Measurements from ENCODE around the gene RYR3.

DNA sequence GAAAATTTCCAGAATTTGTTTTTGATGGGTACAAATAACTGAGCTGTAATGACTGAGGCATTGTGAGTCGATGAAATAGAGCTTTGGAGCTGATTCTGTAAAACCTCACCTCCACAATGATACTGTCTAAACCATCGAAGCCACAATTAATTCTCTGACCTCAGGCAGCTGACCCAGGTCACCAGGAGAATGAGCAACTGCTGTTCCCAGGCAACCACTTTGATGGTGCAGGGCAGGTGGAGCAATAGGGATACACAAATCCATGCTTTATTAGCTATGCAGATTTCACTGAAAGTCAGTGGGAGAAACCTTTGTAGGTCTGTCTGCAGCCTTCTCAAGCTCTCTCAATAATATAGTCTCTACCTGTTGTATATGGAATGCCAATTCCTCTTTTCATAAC is 204.4 kb downstream of the RYR3 start:
- TF ChIP-seq CTCF (tag by site-specific recombination; IDR thresholded peaks at IDR 0.05) (no peak), GLI4 (tag by site-specific recombination; IDR thresholded peaks at IDR 0.05) (no peak), SETDB1 (IDR thresholded peaks at IDR 0.05; ENCODE audit: insufficient read length, low read length) (no peak), PRDM10 (tag by site-specific recombination; IDR thresholded peaks at IDR 0.05) (no peak), ZNF114 (tag by site-specific recombination; IDR thresholded peaks at IDR 0.05) (no peak), ZBTB26 (tag by site-specific recombination; optimal IDR thresholded peaks at IDR 0.05) (no peak), ZNF654 (tag by site-specific recombination; IDR thresholded peaks at IDR 0.05; ENCODE audit: low read depth) (no peak)

Measured in HEK293 (cell line).